ENCODE results near the gene CCDC134.

The CCDC134 gene

GRCh38 chr22:41842996-41843970 lies 42.8 kb downstream of the CCDC134 start (continued):
- TF ChIP-seq POU6F1 (CRISPR knock-in tag; IDR thresholded peaks at IDR 0.05; ENCODE audit: borderline replicate concordance, low read depth) (no peak), TOX (CRISPR knock-in tag; IDR thresholded peaks at IDR 0.05; ENCODE audit: borderline replicate concordance) (no peak), ARNTL (CRISPR knock-in tag; IDR thresholded peaks at IDR 0.05; ENCODE audit: borderline replicate concordance, low read depth) (no peak), ZFP30 (CRISPR knock-in tag; IDR thresholded peaks at IDR 0.05) (no peak), ISL1 (CRISPR knock-in tag; IDR thresholded peaks at IDR 0.05) (no peak), CREB5 (CRISPR knock-in tag; IDR thresholded peaks at IDR 0.05; ENCODE audit: low read depth) (no peak)

GRCh38 chr22:41844036-41844435 lies 43.6 kb downstream of the CCDC134 start:
- no peak for TF ChIP-seq CSRNP3 (CRISPR knock-in tag; IDR thresholded peaks at IDR 0.05)
- no peak for TF ChIP-seq ARNTL (CRISPR knock-in tag; IDR thresholded peaks at IDR 0.05; ENCODE audit: borderline replicate concordance, low read depth)
- no peak for TF ChIP-seq ESRRG (CRISPR knock-in tag; IDR thresholded peaks at IDR 0.05)
- TF ChIP-seq TCF4 (CRISPR knock-in tag; IDR thresholded peaks at IDR 0.05; ENCODE audit: borderline replicate concordance) = no peak
- no peak for TF ChIP-seq BACH2 (CRISPR knock-in tag; IDR thresholded peaks at IDR 0.05; ENCODE audit: borderline replicate concordance)
- TF ChIP-seq SNAI2 (CRISPR knock-in tag; IDR thresholded peaks at IDR 0.05) = no peak
- no peak for TF ChIP-seq ZFP30 (CRISPR knock-in tag; IDR thresholded peaks at IDR 0.05)
- no peak for TF ChIP-seq POU6F1 (CRISPR knock-in tag; IDR thresholded peaks at IDR 0.05; ENCODE audit: borderline replicate concordance, low read depth)
- no peak for TF ChIP-seq CSDC2 (CRISPR knock-in tag; IDR thresholded peaks at IDR 0.05)
- ATAC-seq = no peak

- ATAC-seq = no peak
- TF ChIP-seq TSHZ2 (CRISPR knock-in tag; IDR thresholded peaks at IDR 0.05) (no peak), ZNF70 (CRISPR knock-in tag; IDR thresholded peaks at IDR 0.05) (no peak), CSDC2 (CRISPR knock-in tag; IDR thresholded peaks at IDR 0.05) (no peak), RARB (CRISPR knock-in tag; IDR thresholded peaks at IDR 0.05) (no peak), POU6F1 (CRISPR knock-in tag; IDR thresholded peaks at IDR 0.05; ENCODE audit: borderline replicate concordance, low read depth) (no peak), ZFP3 (CRISPR knock-in tag; IDR thresholded peaks at IDR 0.05) (no peak), TOX (CRISPR knock-in tag; IDR thresholded peaks at IDR 0.05; ENCODE audit: borderline replicate concordance) (no peak), ZFP30 (CRISPR knock-in tag; IDR thresholded peaks at IDR 0.05) (no peak), BACH2 (CRISPR knock-in tag; IDR thresholded peaks at IDR 0.05; ENCODE audit: borderline replicate concordance) (no peak), ISL1 (CRISPR knock-in tag; IDR thresholded peaks at IDR 0.05) (no peak), ZC3H10 (CRISPR knock-in tag; IDR thresholded peaks at IDR 0.05) (no peak)
These were observed 44.0 kb downstream of the CCDC134 start for GRCh38 chr22:41844513-41844912.
